Activated CD4-positive, alpha-beta T cell treated with anti-CD3 and anti-CD28 coated beads for 24 hours (primary cell): ENCODE data around the gene OLA1.

ENCODE experiments used
- DNase-seq, 2 donors: peaks; one replicate each; pipeline ENCODE4 v3.0.0-alpha.2; 2020; ENCODE audit warnings: low read depth in 2 of 2

The OLA1 gene

GRCh38 chr2:174035981-174036742 is 212.2 kb downstream of the OLA1 start:
- DNase-seq = no peak

GRCh38 chr2:174035117-174035635 is 213.2 kb downstream of the OLA1 start:
- no peak for DNase-seq

- no peak for DNase-seq
Observed at GRCh38 chr2:174033163-174033550, 215.2 kb downstream of the OLA1 start.

- no peak for DNase-seq
Observed at GRCh38 chr2:174031226-174031625, 217.1 kb downstream of the OLA1 start.

- no peak for DNase-seq
Observed at GRCh38 chr2:174028935-174029334, 219.4 kb downstream of the OLA1 start.

- DNase-seq = no peak
Observed at GRCh38 chr2:174027956-174028355, 220.4 kb downstream of the OLA1 start.

- no peak for DNase-seq
Observed at GRCh38 chr2:174026122-174026845, 222.0 kb downstream of the OLA1 start.

- no peak for DNase-seq
Observed at GRCh38 chr2:174025271-174026121, 222.8 kb downstream of the OLA1 start.

- no peak for DNase-seq
Observed at GRCh38 chr2:174024524-174025270, 223.6 kb downstream of the OLA1 start.

GRCh38 chr2:174023591-174024523 is 224.5 kb downstream of the OLA1 start:
- DNase-seq = peak; percentile 31 to 33
